Measurements from ENCODE around the gene ANGPT4.
"Not testable (repeated sequence)": the region's sequence is repeated elsewhere in the genome, so short reads cannot be mapped to it uniquely, and the experiment has no call there.

The ANGPT4 gene

GRCh38 chr20:828987-829386 is 87.1 kb downstream of the ANGPT4 start:
- no peak for TF ChIP-seq CTCF (IDR thresholded peaks at IDR 0.05; ENCODE audit: low read depth, low read length, missing control alignments)
- Histone ChIP-seq H3K27me3 (replicated peaks) (no peaks in the 10 kb centered on the region), H3K27ac (no peak overlapping the region), H3K36me3 (replicated peaks) (no peaks in the 10 kb centered on the region), H3K4me3 (ENCODE audit: low read depth, low read length) (no peak overlapping the region)
- in situ Hi-C loops (cut with HindIII; ENCODE audit: low pct_ligation_motif_present, low sequenced_read_pairs), result no loop called here
- DNase-seq, result no peak

- in situ Hi-C loops (cut with HindIII; ENCODE audit: low pct_ligation_motif_present, low sequenced_read_pairs); DNase-seq; H3K36me3 ChIP-seq (replicated peaks); H3K27me3 ChIP-seq (replicated peaks); H3K27ac ChIP-seq; H3K4me3 ChIP-seq (ENCODE audit: low read depth, low read length): not testable (repeated sequence)
Measured at GRCh38 chr20:827981-828380, 88.2 kb downstream of the ANGPT4 start.

DNA sequence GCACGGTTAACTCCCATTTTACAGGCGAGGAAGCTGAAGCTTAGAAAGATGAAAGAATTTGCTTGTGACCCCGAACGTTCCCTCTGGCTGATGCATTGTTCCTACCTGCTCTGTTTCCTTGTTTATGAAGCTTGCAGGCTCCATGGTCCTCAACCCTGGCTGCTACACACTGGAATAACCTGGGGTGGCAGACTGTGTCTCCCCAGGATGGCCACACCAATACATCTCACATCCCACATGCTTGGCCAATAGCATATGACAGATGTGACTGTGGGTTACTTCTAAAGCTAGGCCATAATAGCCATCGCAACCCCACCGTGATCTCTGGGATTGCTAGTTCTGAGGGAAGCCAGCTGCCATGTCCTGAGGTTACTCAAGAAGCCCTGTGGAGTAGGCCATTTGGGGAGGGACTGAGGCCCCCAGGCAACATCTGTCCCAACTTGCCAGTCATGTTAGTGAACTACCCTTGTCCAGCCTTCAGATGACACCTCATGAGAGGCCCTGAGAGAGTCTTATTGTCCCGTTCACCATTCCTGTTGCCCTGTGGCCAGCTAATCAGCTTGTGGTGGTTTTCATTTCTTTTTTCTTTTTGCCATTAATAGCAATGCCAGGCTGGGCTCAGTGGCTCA is 89.3 kb downstream of the ANGPT4 start:
- no peaks in the 10 kb centered on the region for H3K27me3 ChIP-seq (replicated peaks)
- no peaks in the 10 kb centered on the region for H3K36me3 ChIP-seq (replicated peaks)
- no peak overlapping the region for H3K4me3 ChIP-seq (ENCODE audit: low read depth, low read length)
- DNase-seq, result no peak
- in situ Hi-C loops (cut with HindIII; ENCODE audit: low pct_ligation_motif_present, low sequenced_read_pairs), result no loop called here
- TF ChIP-seq CTCF (IDR thresholded peaks at IDR 0.05; ENCODE audit: low read depth, low read length, missing control alignments), result no peak
- no peak overlapping the region for H3K27ac ChIP-seq

- DNase-seq, result peak; percentile 52
Measured at GRCh38 chr20:825710-826421, 90.3 kb downstream of the ANGPT4 start.

DNA sequence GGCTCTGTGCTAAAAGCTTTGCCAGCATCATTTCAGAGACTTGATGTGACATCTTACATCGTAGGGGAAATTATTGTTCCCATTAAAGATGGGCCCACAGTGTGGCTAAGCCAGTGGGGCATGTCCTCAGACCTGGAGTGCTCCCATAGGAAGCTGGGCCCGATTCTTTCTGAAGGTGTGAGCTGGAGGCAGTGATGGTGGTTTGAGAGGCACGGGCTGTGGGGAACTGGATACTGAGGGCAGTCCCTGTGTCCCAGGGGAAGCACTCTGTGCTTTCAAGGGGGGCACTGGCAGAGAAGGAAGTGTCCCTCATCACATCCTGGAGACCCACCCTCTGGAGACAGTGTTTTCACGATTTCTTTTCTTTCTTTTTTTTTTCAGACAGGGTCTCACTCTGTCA is 91.2 kb downstream of the ANGPT4 start:
- no peak for TF ChIP-seq CTCF (IDR thresholded peaks at IDR 0.05; ENCODE audit: low read depth, low read length, missing control alignments)
- no peak for DNase-seq
- Histone ChIP-seq H3K36me3 (replicated peaks) (no peaks in the 10 kb centered on the region), H3K27me3 (replicated peaks) (no peaks in the 10 kb centered on the region), H3K27ac (no peak overlapping the region), H3K4me3 (ENCODE audit: low read depth, low read length) (no peak overlapping the region)
- in situ Hi-C loops (cut with HindIII; ENCODE audit: low pct_ligation_motif_present, low sequenced_read_pairs), result no loop called here

More at GRCh38 chr20:825710-826421, 90.3 kb downstream of the ANGPT4 start:
- Histone ChIP-seq H3K36me3 (replicated peaks) (no peaks in the 10 kb centered on the region), H3K4me3 (ENCODE audit: low read depth, low read length) (no peak overlapping the region), H3K27ac (no peak overlapping the region), H3K27me3 (replicated peaks) (no peaks in the 10 kb centered on the region)
- in situ Hi-C loops (cut with HindIII; ENCODE audit: low pct_ligation_motif_present, low sequenced_read_pairs), result no loop called here
- no peak for TF ChIP-seq CTCF (IDR thresholded peaks at IDR 0.05; ENCODE audit: low read depth, low read length, missing control alignments)

DNA sequence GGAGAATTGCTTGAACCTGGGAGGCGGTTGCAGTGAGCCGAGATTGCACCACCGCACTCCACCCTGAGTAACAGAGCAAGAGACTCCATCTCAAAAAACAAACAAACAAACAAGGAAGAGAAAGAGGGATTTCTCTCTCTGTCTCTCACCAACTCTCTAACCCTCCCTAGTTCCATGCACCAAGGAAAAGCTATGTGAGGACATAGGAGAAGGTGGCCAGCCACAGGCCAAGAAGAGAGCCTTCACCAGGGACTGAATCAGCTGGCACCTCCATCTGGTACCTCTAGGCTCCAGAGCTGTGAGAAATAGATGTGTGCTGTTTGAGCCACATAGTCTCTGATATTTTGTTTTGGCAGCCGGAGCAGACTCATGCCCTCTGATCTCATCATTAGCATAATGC is 91.6 kb downstream of the ANGPT4 start:
- no peak overlapping the region for H3K4me3 ChIP-seq (ENCODE audit: low read depth, low read length)
- TF ChIP-seq CTCF (IDR thresholded peaks at IDR 0.05; ENCODE audit: low read depth, low read length, missing control alignments), result no peak
- H3K27me3 ChIP-seq (replicated peaks), result no peaks in the 10 kb centered on the region
- no peak overlapping the region for H3K27ac ChIP-seq
- no peak for DNase-seq
- in situ Hi-C loops (cut with HindIII; ENCODE audit: low pct_ligation_motif_present, low sequenced_read_pairs), result no loop called here
- H3K36me3 ChIP-seq (replicated peaks), result no peaks in the 10 kb centered on the region
